Measurements from ENCODE around the gene ARRDC4. TPM values are rescaled to one million over a fixed set of nuclear protein-coding genes. Genes with fewer than 3 reads are reported as not detected.
"Not testable (repeated sequence)": the region's sequence is repeated elsewhere in the genome, so short reads cannot be mapped to it uniquely, and the experiment has no call there.

The ARRDC4 gene
- total RNA-seq, 2 experiments from 2014 or later = 0.88 to 1.1 TPM

GRCh38 chr15:97967881-97968280 lies 7.4 kb downstream of the ARRDC4 start:
- peaks cover 6% of the 10 kb centered on the region for H3K36me3 Mint-ChIP-seq (ENCODE audit: low read depth)
- no peak for ATAC-seq
- peaks cover 2% of the 10 kb centered on the region for H3K4me1 Mint-ChIP-seq
- H3K4me3 Mint-ChIP-seq = no peak overlapping the region
- intact Hi-C loops (cut with DNase I, micrococcal nuclease) = no loop called here
- POLR2A ChIA-PET = no interaction called here
- no peak overlapping the region for H3K27ac Mint-ChIP-seq
- H3K27me3 Mint-ChIP-seq = no peaks in the 10 kb centered on the region
- DNase-seq = no peak
- CTCF ChIA-PET = no interaction called here
- H3K9me3 Mint-ChIP-seq (ENCODE audit: low read depth) = no peaks in the 10 kb centered on the region

GRCh38 chr15:97968380-97968779 lies 7.9 kb downstream of the ARRDC4 start:
- DNase-seq (no peak), ATAC-seq (no peak)
- ChIA-PET CTCF (no interaction called here), POLR2A (no interaction called here)
- no peak overlapping the region for H3K27ac Mint-ChIP-seq
- H3K9me3 Mint-ChIP-seq (ENCODE audit: low read depth) = no peaks in the 10 kb centered on the region
- no peak overlapping the region for H3K4me3 Mint-ChIP-seq
- H3K4me1 Mint-ChIP-seq = peaks cover 2% of the 10 kb centered on the region
- no peaks in the 10 kb centered on the region for H3K27me3 Mint-ChIP-seq
- H3K36me3 Mint-ChIP-seq (ENCODE audit: low read depth) = peaks cover 6% of the 10 kb centered on the region
- intact Hi-C loops (cut with DNase I, micrococcal nuclease) = no loop called here

GRCh38 chr15:97972366-97972765 lies 11.9 kb downstream of the ARRDC4 start:
- no peaks in the 10 kb centered on the region for H3K9me3 Mint-ChIP-seq (ENCODE audit: low read depth)
- POLR2A ChIA-PET = no interaction called here
- ATAC-seq = no peak
- H3K4me1 Mint-ChIP-seq = no peaks in the 10 kb centered on the region
- H3K4me3 Mint-ChIP-seq = no peak overlapping the region
- no peaks in the 10 kb centered on the region for H3K27me3 Mint-ChIP-seq
- CTCF ChIA-PET = no interaction called here
- H3K36me3 Mint-ChIP-seq (ENCODE audit: low read depth) = peaks cover 6% of the 10 kb centered on the region
- intact Hi-C loops (cut with DNase I, micrococcal nuclease) = no loop called here
- H3K27ac Mint-ChIP-seq = no peak overlapping the region
- DNase-seq = no peak

- ATAC-seq = no peak
- Mint-ChIP-seq H3K4me1 (peaks cover 8% of the 10 kb centered on the region), H3K27ac (no peak overlapping the region), H3K27me3 (peaks cover 2% of the 10 kb centered on the region), H3K4me3 (no peak overlapping the region), H3K36me3 (ENCODE audit: low read depth) (peaks cover 4% of the 10 kb centered on the region), H3K9me3 (ENCODE audit: low read depth) (no peaks in the 10 kb centered on the region)
- CTCF ChIA-PET = interaction anchor here (2.0 kb wide), 1 partner anchor 20 kb away, joined by 4 read pairs; no protein-coding TSS in a partner anchor
- intact Hi-C loops (cut with DNase I, micrococcal nuclease) = no loop called here
- POLR2A ChIA-PET = interaction anchor here (0.6 kb wide), 1 partner anchor 66 kb away, joined by 3 read pairs; no protein-coding TSS in a partner anchor
- DNase-seq = no peak
These were observed 15.6 kb downstream of the ARRDC4 start for GRCh38 chr15:97976129-97976528.

- H3K36me3 Mint-ChIP-seq (ENCODE audit: low read depth) = no peaks in the 10 kb centered on the region
- DNase-seq = no peak
- CTCF ChIA-PET = interaction anchor here (2.0 kb wide), 1 partner anchor 19 kb away, joined by 4 read pairs; no protein-coding TSS in a partner anchor
- POLR2A ChIA-PET = no interaction called here
- no peaks in the 10 kb centered on the region for H3K9me3 Mint-ChIP-seq (ENCODE audit: low read depth)
- H3K4me3 Mint-ChIP-seq = no peak overlapping the region
- no peak overlapping the region for H3K27ac Mint-ChIP-seq
- intact Hi-C loops (cut with DNase I, micrococcal nuclease) = no loop called here
- peaks cover 15% of the 10 kb centered on the region for H3K4me1 Mint-ChIP-seq
- H3K27me3 Mint-ChIP-seq = peaks cover 2% of the 10 kb centered on the region
- ATAC-seq = no peak
These were observed 16.4 kb downstream of the ARRDC4 start for GRCh38 chr15:97976766-97977503.

- no peaks in the 10 kb centered on the region for H3K9me3 Mint-ChIP-seq (ENCODE audit: low read depth)
- POLR2A ChIA-PET = no interaction called here
- H3K27me3 Mint-ChIP-seq = peaks cover 2% of the 10 kb centered on the region
- H3K27ac Mint-ChIP-seq = no peak overlapping the region
- no peaks in the 10 kb centered on the region for H3K36me3 Mint-ChIP-seq (ENCODE audit: low read depth)
- no peak overlapping the region for H3K4me3 Mint-ChIP-seq
- DNase-seq = no peak
- H3K4me1 Mint-ChIP-seq = peaks cover 16% of the 10 kb centered on the region
- CTCF ChIA-PET = interaction anchor here (0.6 to 2.0 kb wide), 2 partner anchors 8 to 18 kb away, joined by 3 to 4 read pairs; no protein-coding TSS in a partner anchor
- intact Hi-C loops (cut with DNase I, micrococcal nuclease) = no loop called here
- no peak for ATAC-seq
These were observed 17.2 kb downstream of the ARRDC4 start for GRCh38 chr15:97977734-97978133.

- CTCF ChIA-PET = interaction anchor here (0.6 to 0.8 kb wide), 3 partner anchors 9 to 41 kb away, joined by 3 read pairs; no protein-coding TSS in a partner anchor
- POLR2A ChIA-PET = no interaction called here
These were observed 18.1 kb downstream of the ARRDC4 start for GRCh38 chr15:97978401-97979139.

GRCh38 chr15:97979140-97979520 lies 18.6 kb downstream of the ARRDC4 start:
- H3K4me1 Mint-ChIP-seq = peaks cover 16% of the 10 kb centered on the region
- ChIA-PET POLR2A (no interaction called here), CTCF (interaction anchor here (0.7 to 0.8 kb wide), 2 partner anchors 13 to 41 kb away, joined by 3 read pairs; no protein-coding TSS in a partner anchor)
- DNase-seq (no peak), ATAC-seq (no peak)
- H3K9me3 Mint-ChIP-seq (ENCODE audit: low read depth) = no peaks in the 10 kb centered on the region
- no peaks in the 10 kb centered on the region for H3K36me3 Mint-ChIP-seq (ENCODE audit: low read depth)
- no peak overlapping the region for H3K27ac Mint-ChIP-seq
- intact Hi-C loops (cut with DNase I, micrococcal nuclease) = no loop called here
- H3K4me3 Mint-ChIP-seq = no peak overlapping the region
- peaks cover 2% of the 10 kb centered on the region for H3K27me3 Mint-ChIP-seq

More at GRCh38 chr15:97978401-97979139, 18.1 kb downstream of the ARRDC4 start:
- Mint-ChIP-seq H3K9me3 (ENCODE audit: low read depth) (no peaks in the 10 kb centered on the region), H3K27me3 (peaks cover 2% of the 10 kb centered on the region), H3K27ac (no peak overlapping the region), H3K4me1 (peaks cover 16% of the 10 kb centered on the region), H3K4me3 (no peak overlapping the region), H3K36me3 (ENCODE audit: low read depth) (no peaks in the 10 kb centered on the region)
- DNase-seq = no peak
- intact Hi-C loops (cut with DNase I, micrococcal nuclease) = no loop called here
- ATAC-seq = no peak

- no peak for ATAC-seq
- Mint-ChIP-seq H3K27ac (no peak overlapping the region), H3K27me3 (peaks cover 2% of the 10 kb centered on the region), H3K4me3 (no peak overlapping the region), H3K36me3 (ENCODE audit: low read depth) (no peaks in the 10 kb centered on the region), H3K4me1 (peaks cover 16% of the 10 kb centered on the region), H3K9me3 (ENCODE audit: low read depth) (peaks cover 3% of the 10 kb centered on the region)
- ChIA-PET POLR2A (no interaction called here), CTCF (interaction anchor here (1.1 kb wide), 1 partner anchor 15 kb away, joined by 3 read pairs; no protein-coding TSS in a partner anchor)
- intact Hi-C loops (cut with DNase I, micrococcal nuclease) = no loop called here
- no peak for DNase-seq
These were observed 20.6 kb downstream of the ARRDC4 start for GRCh38 chr15:97981058-97981457.

GRCh38 chr15:97981758-97982157 lies 21.3 kb downstream of the ARRDC4 start:
- H3K36me3 Mint-ChIP-seq (ENCODE audit: low read depth) = peaks cover 2% of the 10 kb centered on the region
- H3K27ac Mint-ChIP-seq = no peak overlapping the region
- peaks cover 16% of the 10 kb centered on the region for H3K4me1 Mint-ChIP-seq
- peaks cover 2% of the 10 kb centered on the region for H3K27me3 Mint-ChIP-seq
- CTCF ChIA-PET = interaction anchor here (1.1 kb wide), 1 partner anchor 14 kb away, joined by 3 read pairs; no protein-coding TSS in a partner anchor
- POLR2A ChIA-PET = no interaction called here
- H3K9me3 Mint-ChIP-seq (ENCODE audit: low read depth) = peaks cover 9% of the 10 kb centered on the region
- intact Hi-C loops (cut with DNase I, micrococcal nuclease) = no loop called here
- ATAC-seq (no peak), DNase-seq (no peak)
- no peak overlapping the region for H3K4me3 Mint-ChIP-seq

GRCh38 chr15:97984157-97984556 lies 23.7 kb downstream of the ARRDC4 start:
- Mint-ChIP-seq H3K9me3 (ENCODE audit: low read depth) (peaks cover 16% of the 10 kb centered on the region), H3K4me3 (no peak overlapping the region), H3K27me3 (no peaks in the 10 kb centered on the region), H3K4me1 (peaks cover 16% of the 10 kb centered on the region), H3K36me3 (ENCODE audit: low read depth) (peaks cover 2% of the 10 kb centered on the region), H3K27ac (no peak overlapping the region)
- ChIA-PET POLR2A (no interaction called here), CTCF (no interaction called here)
- no peak for DNase-seq
- intact Hi-C loops (cut with DNase I, micrococcal nuclease) = no loop called here
- no peak for ATAC-seq

- peaks cover 16% of the 10 kb centered on the region for H3K9me3 Mint-ChIP-seq (ENCODE audit: low read depth)
- intact Hi-C loops (cut with DNase I, micrococcal nuclease); H3K4me3 Mint-ChIP-seq; POLR2A ChIA-PET; CTCF ChIA-PET; DNase-seq; H3K27ac Mint-ChIP-seq; ATAC-seq; H3K27me3 Mint-ChIP-seq; H3K4me1 Mint-ChIP-seq; H3K36me3 Mint-ChIP-seq (ENCODE audit: low read depth): not testable (repeated sequence)
These were observed 25.5 kb downstream of the ARRDC4 start for GRCh38 chr15:97985979-97986378.

Data from activated CD4-positive, alpha-beta T cell treated with anti-CD3 and anti-CD28 coated beads for 36 hours (primary cell).